GM20000 (cell line): ENCODE data around the gene POLRMT.

Experiments
- DNase-seq: peaks from one replicate; pipeline ENCODE4 v3.0.0; 2012; ENCODE audit warnings: low spot score
- CTCF ChIP-seq: IDR thresholded peaks from 2 replicates; pipeline ENCODE4 v1.5.1; 2012; ENCODE audit warnings: mild to moderate bottlenecking, control low read depth; ENCODE audit errors: extremely low read depth, missing control alignments

Gene POLRMT

GRCh38 chr19:633068-633785 lies at the start of gene POLRMT:
TSS of gene POLRMT (minus strand) at chr19:633537. CDS start at chr19:633512, 25 bp downstream.
- peak; percentile 100 for DNase-seq
- TF ChIP-seq CTCF = no peak

- no peak for TF ChIP-seq CTCF
Measured at GRCh38 chr19:682678-683320, 49.5 kb upstream of the POLRMT start.

GRCh38 chr19:681029-682019 lies 48.0 kb upstream of the POLRMT start:
- DNase-seq = peak; percentile 96
- no peak for TF ChIP-seq CTCF

More at GRCh38 chr19:682678-683320, 49.5 kb upstream of the POLRMT start:
- no peak for DNase-seq

- peak; percentile 100 for DNase-seq
- TF ChIP-seq CTCF = peak; percentile 78
Measured at GRCh38 chr19:680287-681028, 47.1 kb upstream of the POLRMT start.

GRCh38 chr19:679418-680286 lies 46.3 kb upstream of the POLRMT start:
- peak; percentile 75 for DNase-seq
- no peak for TF ChIP-seq CTCF

GRCh38 chr19:678791-679388 lies 45.6 kb upstream of the POLRMT start:
- no peak for DNase-seq
- TF ChIP-seq CTCF = no peak
